ENCODE results near the gene RANBP1.

RANBP1 gene

GRCh38 chr22:20109411-20110358, 6.2 kb upstream of the RANBP1 start:
- H3K36me3 Mint-ChIP-seq (ENCODE audit: low read depth), result peaks cover 19% of the 10 kb centered on the region
- H3K27ac Mint-ChIP-seq, result peak overlapping the region; percentile 60
- peaks cover 32% of the 10 kb centered on the region for H3K4me1 Mint-ChIP-seq
- ATAC-seq, result no peak
- DNase-seq, result no peak
- H3K27me3 Mint-ChIP-seq, result no peaks in the 10 kb centered on the region
- no peaks in the 10 kb centered on the region for H3K9me3 Mint-ChIP-seq
- H3K4me3 Mint-ChIP-seq, result no peak overlapping the region

DNA sequence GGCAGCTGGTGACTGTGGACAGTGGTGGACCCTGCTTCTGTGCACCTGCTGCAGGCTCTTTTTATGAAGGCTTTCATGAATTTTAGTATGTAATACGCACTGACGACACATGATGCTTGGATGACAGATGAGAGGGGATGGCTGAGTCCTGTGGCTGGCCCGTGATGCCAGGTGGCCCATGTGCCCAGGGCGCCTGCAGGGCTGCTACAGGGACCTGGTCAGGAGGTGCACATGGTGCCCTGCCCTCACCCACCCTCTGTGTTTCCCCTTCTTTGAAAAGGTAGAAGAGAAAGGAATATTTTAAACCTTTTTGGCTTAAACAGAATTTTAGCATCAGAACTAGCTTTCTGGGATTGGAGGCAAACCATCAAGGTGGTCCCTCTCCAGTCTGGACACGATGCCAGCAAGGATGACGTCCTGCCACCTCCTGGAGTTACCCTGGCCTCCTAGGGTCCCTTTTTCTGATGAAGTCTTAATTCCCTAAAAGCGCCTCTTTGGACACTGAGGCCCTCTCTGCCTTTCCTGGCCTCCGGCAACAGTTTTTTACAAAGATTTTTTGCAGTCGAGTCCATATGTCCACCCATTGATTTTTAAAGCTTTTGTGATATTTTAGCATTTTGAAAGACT, 5.4 kb upstream of the RANBP1 start:
- Mint-ChIP-seq H3K4me1 (peaks cover 39% of the 10 kb centered on the region), H3K36me3 (ENCODE audit: low read depth) (peaks cover 21% of the 10 kb centered on the region), H3K9me3 (no peaks in the 10 kb centered on the region), H3K27ac (peak overlapping the region; percentile 95), H3K27me3 (no peaks in the 10 kb centered on the region), H3K4me3 (no peak overlapping the region)
- DNase-seq, result no peak
- no peak for ATAC-seq

- ATAC-seq, result peak; percentile 79
- peak overlapping the region; percentile 95 for H3K27ac Mint-ChIP-seq
- DNase-seq, result peak; percentile 62
- H3K27me3 Mint-ChIP-seq, result no peaks in the 10 kb centered on the region
- peaks cover 41% of the 10 kb centered on the region for H3K4me1 Mint-ChIP-seq
- peaks cover 23% of the 10 kb centered on the region for H3K36me3 Mint-ChIP-seq (ENCODE audit: low read depth)
- no peaks in the 10 kb centered on the region for H3K9me3 Mint-ChIP-seq
- peak overlapping the region; percentile 14 for H3K4me3 Mint-ChIP-seq
Observed at GRCh38 chr22:20111045-20111688, 4.7 kb upstream of the RANBP1 start.

DNA sequence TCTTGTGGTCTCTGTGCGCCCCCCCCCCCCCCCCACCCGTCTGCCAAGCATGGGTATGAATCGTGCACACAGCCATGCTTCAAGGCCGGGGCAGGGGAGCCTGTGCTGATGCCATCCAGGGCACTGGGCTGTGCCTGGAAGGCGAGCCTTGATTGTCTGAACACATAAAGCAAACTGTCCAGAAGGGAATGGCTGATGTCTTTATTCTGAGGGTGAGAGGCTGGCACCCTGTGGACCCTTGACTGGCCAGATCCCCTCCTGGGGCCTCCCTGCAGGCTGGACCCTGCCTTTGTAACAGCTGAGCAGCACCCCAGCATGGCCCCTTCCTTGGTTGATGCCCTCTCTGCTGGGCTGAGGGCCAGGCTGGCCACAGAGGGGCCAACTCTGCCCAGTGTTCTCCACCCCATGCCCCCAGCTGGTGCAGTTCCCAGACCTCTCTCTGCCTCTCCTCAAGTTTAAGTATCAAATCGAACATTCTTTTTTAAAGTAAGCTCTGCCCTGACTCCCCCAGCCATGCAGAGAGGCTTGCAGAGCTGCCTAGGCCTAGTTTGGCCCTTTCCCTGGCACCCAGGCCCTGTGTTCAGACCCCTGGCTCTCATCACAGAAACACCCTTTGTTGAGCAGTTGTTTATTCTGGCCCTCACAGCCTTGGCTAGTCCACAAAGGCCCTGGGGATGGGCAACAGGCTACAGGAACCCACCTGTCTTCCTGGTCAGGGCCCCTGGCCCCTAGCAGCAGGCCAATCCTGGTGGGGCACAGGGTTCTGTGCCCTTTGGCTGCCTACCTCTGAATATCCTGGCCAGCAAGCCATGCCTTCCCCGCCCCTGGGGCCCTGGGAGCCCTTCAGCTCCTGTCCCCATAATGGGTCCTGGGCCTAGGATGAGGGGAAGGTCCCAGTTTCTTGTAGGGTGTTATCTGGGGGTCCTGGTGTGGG, 3.9 kb upstream of the RANBP1 start:
- no peak for DNase-seq
- Mint-ChIP-seq H3K27me3 (no peaks in the 10 kb centered on the region), H3K36me3 (ENCODE audit: low read depth) (peaks cover 26% of the 10 kb centered on the region), H3K9me3 (no peaks in the 10 kb centered on the region), H3K27ac (peak overlapping the region; percentile 95), H3K4me1 (peaks cover 42% of the 10 kb centered on the region), H3K4me3 (peak overlapping the region; percentile 32)
- ATAC-seq, result peak; percentile 37

- Mint-ChIP-seq H3K4me1 (peaks cover 43% of the 10 kb centered on the region), H3K36me3 (ENCODE audit: low read depth) (peaks cover 25% of the 10 kb centered on the region), H3K27ac (peak overlapping the region; percentile 95), H3K27me3 (peaks cover 3% of the 10 kb centered on the region), H3K4me3 (no peak overlapping the region), H3K9me3 (no peaks in the 10 kb centered on the region)
- ATAC-seq, result no peak
- no peak for DNase-seq
Observed at GRCh38 chr22:20112623-20113511, 3.0 kb upstream of the RANBP1 start.

- ATAC-seq (no peak), DNase-seq (no peak)
- peaks cover 3% of the 10 kb centered on the region for H3K27me3 Mint-ChIP-seq
- peak overlapping the region; percentile 86 for H3K27ac Mint-ChIP-seq
- H3K9me3 Mint-ChIP-seq, result no peaks in the 10 kb centered on the region
- peaks cover 30% of the 10 kb centered on the region for H3K36me3 Mint-ChIP-seq (ENCODE audit: low read depth)
- peak overlapping the region; percentile 60 for H3K4me3 Mint-ChIP-seq
- H3K4me1 Mint-ChIP-seq, result peaks cover 49% of the 10 kb centered on the region
Observed at GRCh38 chr22:20113551-20114310, 2.2 kb upstream of the RANBP1 start.

DNA sequence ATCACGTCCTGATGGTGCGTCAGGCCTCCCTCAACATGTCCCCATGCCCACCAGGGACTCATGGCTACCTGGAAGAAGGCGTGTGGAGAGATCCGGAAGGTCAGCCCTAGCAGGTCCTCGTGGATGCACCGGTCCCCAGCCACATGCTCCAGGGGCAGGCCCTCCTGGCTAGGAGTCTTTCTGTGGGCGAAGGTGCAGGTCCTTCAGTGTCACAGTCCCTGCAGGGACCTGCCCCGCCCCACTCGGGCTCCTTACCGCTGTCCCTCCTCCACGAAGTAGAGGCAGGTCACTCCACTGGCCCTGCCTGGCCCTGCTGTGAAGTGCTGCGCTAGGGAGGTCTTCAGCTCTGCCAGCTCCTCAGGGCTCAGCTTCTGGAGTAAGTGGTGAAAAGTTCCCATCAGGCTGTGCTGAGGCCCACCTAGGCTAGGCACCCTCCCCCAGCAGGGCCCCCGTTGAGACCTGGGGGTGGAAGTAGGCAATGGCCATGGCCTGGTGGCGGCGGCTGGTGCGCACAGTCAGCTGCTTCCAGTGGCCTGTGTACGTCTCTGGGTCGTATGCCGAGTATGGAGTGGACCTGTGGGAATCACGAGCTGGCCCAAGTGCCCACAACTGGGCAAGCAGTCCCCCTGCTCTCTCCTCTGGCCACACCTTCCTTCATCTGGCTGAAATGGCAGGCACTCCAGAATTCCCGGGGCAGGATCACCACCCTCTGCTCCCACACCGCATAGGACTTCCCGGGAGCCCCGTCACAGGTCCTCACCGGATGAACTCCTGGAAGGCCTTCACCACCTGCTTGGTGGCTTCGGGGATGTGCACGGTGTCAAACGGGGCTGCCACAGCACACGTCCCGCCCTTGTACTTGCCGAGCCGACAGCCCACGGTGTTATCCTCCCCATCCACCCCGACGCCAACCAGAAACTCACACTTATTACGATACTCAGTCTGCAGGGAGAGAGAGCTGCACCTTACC, 1.1 kb upstream of the RANBP1 start:
- H3K36me3 Mint-ChIP-seq (ENCODE audit: low read depth), result peaks cover 38% of the 10 kb centered on the region
- DNase-seq (no peak), ATAC-seq (no peak)
- peak overlapping the region; percentile 86 for H3K27ac Mint-ChIP-seq
- H3K9me3 Mint-ChIP-seq, result no peaks in the 10 kb centered on the region
- H3K4me1 Mint-ChIP-seq, result peaks cover 59% of the 10 kb centered on the region
- H3K4me3 Mint-ChIP-seq, result peak overlapping the region; percentile 89
- peaks cover 3% of the 10 kb centered on the region for H3K27me3 Mint-ChIP-seq

DNA sequence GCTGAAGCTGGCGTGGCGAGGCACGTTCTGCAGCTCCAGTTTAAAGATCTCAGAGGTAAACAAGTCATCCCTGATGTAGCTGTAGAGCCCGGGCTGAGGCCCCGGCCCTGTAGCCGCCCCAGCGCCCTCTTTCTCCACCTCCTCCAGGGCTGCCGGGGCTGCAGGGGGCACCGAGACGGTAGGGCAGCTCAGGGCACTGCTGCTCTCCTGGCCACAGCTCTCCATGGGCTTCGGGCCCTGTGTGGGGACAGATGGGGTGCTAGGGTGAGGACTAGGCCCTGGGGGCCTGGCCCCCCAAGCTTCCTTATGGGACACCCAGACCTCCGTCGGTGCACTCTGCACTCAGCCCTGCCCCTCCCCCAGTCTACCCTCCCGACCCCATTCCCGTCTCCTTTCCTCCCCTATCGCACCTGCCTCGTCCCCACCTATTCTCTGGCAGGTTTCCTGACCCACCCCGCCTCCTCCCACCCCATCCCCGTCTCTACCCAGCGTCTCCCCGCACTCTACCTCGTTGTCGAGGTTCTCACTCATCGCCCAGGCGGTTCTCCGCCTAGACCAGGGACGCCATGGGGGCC, 559 bp downstream of the RANBP1 start:
- H3K9me3 Mint-ChIP-seq, result no peaks in the 10 kb centered on the region
- H3K36me3 Mint-ChIP-seq (ENCODE audit: low read depth), result peaks cover 49% of the 10 kb centered on the region
- ATAC-seq, result no peak
- peaks cover 57% of the 10 kb centered on the region for H3K4me1 Mint-ChIP-seq
- peaks cover 3% of the 10 kb centered on the region for H3K27me3 Mint-ChIP-seq
- H3K4me3 Mint-ChIP-seq, result peak overlapping the region; percentile 89
- H3K27ac Mint-ChIP-seq, result peak overlapping the region; percentile 93
- DNase-seq, result no peak

- ATAC-seq (peak; percentile 78), DNase-seq (peak; percentile 98)
- Mint-ChIP-seq H3K27me3 (peaks cover 3% of the 10 kb centered on the region), H3K9me3 (no peaks in the 10 kb centered on the region), H3K4me1 (peaks cover 58% of the 10 kb centered on the region), H3K27ac (peak within 1 kb of the TSS; percentile 94), H3K4me3 (peak within 1 kb of the TSS; percentile 94), H3K36me3 (ENCODE audit: low read depth) (peaks cover 54% of the 10 kb centered on the region)
Observed at GRCh38 chr22:20116951-20117632, 1.2 kb downstream of the RANBP1 start, which contains the start of gene TRMT2A. Gene TRMT2A, minus strand, starts transcription at chr22:20117226. Its CDS starts 320 bp downstream, at chr22:20116906.

DNA sequence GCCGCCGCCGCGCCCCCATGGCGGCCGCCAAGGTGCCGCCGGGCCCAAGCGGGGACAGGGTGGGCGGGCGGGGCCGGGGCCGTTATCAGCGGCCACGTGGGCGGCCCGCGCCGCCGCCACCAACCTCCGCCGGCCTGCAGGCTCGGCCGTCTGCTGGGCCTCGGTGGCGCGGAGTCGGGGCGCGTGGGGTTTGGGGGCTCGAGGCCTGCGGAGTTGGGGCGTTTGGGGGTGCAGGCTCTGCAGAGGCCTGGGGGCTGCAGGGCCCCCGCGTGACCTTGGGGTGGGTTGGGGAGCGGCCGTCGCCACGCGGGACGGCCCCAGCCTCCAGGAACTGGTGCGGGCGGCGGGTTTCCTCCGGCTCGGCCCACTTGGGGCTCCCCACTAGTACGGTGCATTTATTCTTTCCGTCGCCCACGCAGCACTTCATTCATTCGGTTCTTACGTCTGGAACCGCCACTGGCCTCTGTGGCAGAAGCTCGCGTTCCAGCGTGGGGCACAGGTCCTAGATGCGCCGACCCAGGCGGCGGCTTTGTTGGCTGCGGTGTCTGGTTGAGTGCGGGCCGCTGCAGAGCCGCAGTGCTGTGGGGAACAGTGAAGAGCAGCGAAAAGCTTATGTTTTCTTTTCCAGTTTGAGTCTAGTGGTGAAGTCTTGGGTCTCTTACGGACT, 1.9 kb downstream of the RANBP1 start:
- Mint-ChIP-seq H3K4me3 (peak overlapping the region; percentile 94), H3K4me1 (peaks cover 56% of the 10 kb centered on the region), H3K27me3 (peaks cover 3% of the 10 kb centered on the region), H3K9me3 (no peaks in the 10 kb centered on the region), H3K27ac (peak overlapping the region; percentile 94), H3K36me3 (ENCODE audit: low read depth) (peaks cover 57% of the 10 kb centered on the region)
- ATAC-seq (peak; percentile 35), DNase-seq (peak; percentile 86)
